Astrocyte (in vitro differentiated cells and primary cell): ENCODE results near the gene IGF2BP3. TPM values are rescaled to one million over a fixed set of nuclear protein-coding genes. Genes with fewer than 3 reads are reported as not detected.
"Not testable (repeated sequence)": the region's sequence is repeated elsewhere in the genome, so short reads cannot be mapped to it uniquely, and the experiment has no call there.

Experiments
- DNase-seq: peaks from one replicate; pipeline ENCODE4 v3.0.0-alpha.2; 2010; ENCODE audit warnings: low read depth
- FAIRE-seq: peaks from 2 replicates; lab custom pipeline; 2011; peaks lifted over from hg19 to GRCh38; lab: Jason Lieb, UNC
- H2AFZ ChIP-seq: 2 replicates; pipeline ENCODE4 v1.6.0; 2012; ENCODE audit warnings: low read depth, low read length, inconsistent platforms
- H3K27ac ChIP-seq: 2 replicates; pipeline ENCODE4 v1.5.1; 2011; ENCODE audit warnings: low read depth, low read length, inconsistent platforms
- H3K27me3 ChIP-seq: 2 replicates; pipeline ENCODE4 v1.6.0; 2011; ENCODE audit warnings: low read length, inconsistent platforms; ENCODE audit not compliant: insufficient read depth
- H3K36me3 ChIP-seq: 2 replicates; pipeline ENCODE4 v1.5.1; 2011; ENCODE audit warnings: low read length, inconsistent platforms; ENCODE audit not compliant: insufficient read depth
- H3K4me1 ChIP-seq: 2 replicates; pipeline ENCODE4 v1.5.1; 2011; ENCODE audit warnings: low read length, inconsistent platforms; ENCODE audit not compliant: insufficient read depth
- H3K4me2 ChIP-seq: 2 replicates; pipeline ENCODE4 v1.6.0; 2012; ENCODE audit warnings: low read length, inconsistent platforms
- H3K4me3 ChIP-seq: 2 replicates; pipeline ENCODE4 v1.5.1; 2011; ENCODE audit warnings: low read depth, mild to moderate bottlenecking, low read length, inconsistent platforms; ENCODE audit not compliant: insufficient read depth
- H3K79me2 ChIP-seq: 2 replicates; pipeline ENCODE4 v1.6.0; 2012; ENCODE audit warnings: mild to moderate bottlenecking, low read length, inconsistent platforms; ENCODE audit not compliant: insufficient read depth
- H3K9ac ChIP-seq: 2 replicates; pipeline ENCODE4 v1.6.0; 2012; ENCODE audit warnings: mild to moderate bottlenecking, low read length, inconsistent platforms
- H3K9me3 ChIP-seq: 2 replicates; pipeline ENCODE4 v1.5.1; 2012; ENCODE audit warnings: low read depth, mild to moderate bottlenecking, low read length, inconsistent platforms; ENCODE audit not compliant: insufficient read depth
- H4K20me1 ChIP-seq: 2 replicates; pipeline ENCODE4 v1.6.0; 2012; ENCODE audit warnings: low read length, inconsistent platforms; ENCODE audit not compliant: insufficient read depth
- H3K27ac Mint-ChIP-seq: one replicate; pipeline ENCODE4 v1.8.0; 2021; ENCODE audit warnings: mild to moderate bottlenecking, mixed read lengths; ENCODE audit not compliant: unreplicated experiment
- H3K27me3 Mint-ChIP-seq: one replicate; pipeline ENCODE4 v1.8.0; 2021; ENCODE audit warnings: low read depth, mixed read lengths; ENCODE audit not compliant: unreplicated experiment
- H3K36me3 Mint-ChIP-seq: one replicate; pipeline ENCODE4 v1.8.0; 2021; ENCODE audit warnings: low read depth, mixed read lengths; ENCODE audit not compliant: unreplicated experiment
- H3K4me1 Mint-ChIP-seq: one replicate; pipeline ENCODE4 v1.8.0; 2021; ENCODE audit warnings: low read depth, mixed read lengths; ENCODE audit not compliant: unreplicated experiment
- H3K4me3 Mint-ChIP-seq: one replicate; pipeline ENCODE4 v1.8.0; 2021; ENCODE audit warnings: mild to moderate bottlenecking, moderate library complexity, mixed read lengths; ENCODE audit not compliant: unreplicated experiment
- H3K9me3 Mint-ChIP-seq: one replicate; pipeline ENCODE4 v1.8.0; 2021; ENCODE audit warnings: mild to moderate bottlenecking, mixed read lengths; ENCODE audit not compliant: unreplicated experiment
- CTCF ChIP-seq: IDR thresholded peaks from 2 replicates; pipeline ENCODE4 v1.5.1; 2011; ENCODE audit warnings: low read depth, mild to moderate bottlenecking, inconsistent platforms, low read length, moderate library complexity; ENCODE audit not compliant: insufficient read depth
- EZH2 ChIP-seq: IDR thresholded peaks from 2 replicates; pipeline ENCODE4 v1.6.1; 2012; ENCODE audit warnings: mild to moderate bottlenecking, low read length, inconsistent platforms; ENCODE audit not compliant: insufficient read depth
- total RNA-seq: library from RNA; stranded (reverse); gene quantifications from 2 replicates; pipeline ENCODE4 v1.2.1, GENCODE V29; 2021

IGF2BP3 gene
- total RNA-seq, 1 donor from 2014 or later: 79.5 TPM

GRCh38 chr7:23331132-23331531, 139.2 kb downstream of the IGF2BP3 start:
- TF ChIP-seq CTCF (no peak), EZH2 (no peak)
- no peaks in the 10 kb centered on the region for H3K27me3 Mint-ChIP-seq
- Histone ChIP-seq H3K27me3 (no peaks in the 10 kb centered on the region), H4K20me1 (peaks cover 4% of the 10 kb centered on the region), H3K79me2 (peaks cover 30% of the 10 kb centered on the region), H3K9me3 (no peaks in the 10 kb centered on the region), H3K4me1 (peaks cover 33% of the 10 kb centered on the region), H3K27ac (no peak overlapping the region), H3K4me3 (no peak overlapping the region), H3K4me2 (no peak overlapping the region), H2AFZ (no peak overlapping the region), H3K36me3 (peaks cover 6% of the 10 kb centered on the region), H3K9ac (no peak overlapping the region)
- peaks cover 28% of the 10 kb centered on the region for H3K36me3 Mint-ChIP-seq
- H3K4me3 Mint-ChIP-seq: no peak overlapping the region
- FAIRE-seq (no peak), DNase-seq (no peak)
- peaks cover 39% of the 10 kb centered on the region for H3K4me1 Mint-ChIP-seq
- H3K27ac Mint-ChIP-seq: no peak overlapping the region
- no peaks in the 10 kb centered on the region for H3K9me3 Mint-ChIP-seq

DNA sequence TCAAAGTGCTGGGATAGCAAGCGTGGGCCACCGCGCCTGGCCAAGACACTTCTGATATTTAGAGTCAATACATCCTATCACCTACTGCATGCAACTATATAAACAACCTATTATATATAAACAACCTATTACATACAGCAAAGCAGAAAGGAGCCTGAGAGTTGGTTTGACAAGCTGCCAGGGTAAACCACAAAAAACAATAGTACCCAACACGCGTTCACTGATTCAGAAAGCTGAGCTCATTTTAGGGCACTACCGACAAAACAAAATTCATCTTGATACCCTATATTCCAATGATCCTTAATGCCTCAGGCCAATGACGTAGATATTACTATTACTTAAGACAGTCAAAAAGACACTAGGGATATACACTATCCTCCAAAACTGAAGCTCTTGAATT, 154.9 kb downstream of the IGF2BP3 start:
- no peak for FAIRE-seq
- Histone ChIP-seq H3K4me2 (no peak overlapping the region), H3K9me3 (no peaks in the 10 kb centered on the region), H3K36me3 (peaks cover 58% of the 10 kb centered on the region), H4K20me1 (peaks cover 12% of the 10 kb centered on the region), H3K4me3 (no peak overlapping the region), H3K27me3 (no peaks in the 10 kb centered on the region), H3K4me1 (peaks cover 16% of the 10 kb centered on the region), H3K9ac (no peak overlapping the region), H3K79me2 (peaks cover 14% of the 10 kb centered on the region), H2AFZ (no peak overlapping the region), H3K27ac (no peak overlapping the region)
- DNase-seq: peak; percentile 47
- Mint-ChIP-seq H3K27ac (no peak overlapping the region), H3K36me3 (peaks cover 30% of the 10 kb centered on the region), H3K4me1 (peaks cover 7% of the 10 kb centered on the region), H3K27me3 (no peaks in the 10 kb centered on the region), H3K9me3 (no peaks in the 10 kb centered on the region), H3K4me3 (no peak overlapping the region)
- TF ChIP-seq CTCF (no peak), EZH2 (no peak)

DNA sequence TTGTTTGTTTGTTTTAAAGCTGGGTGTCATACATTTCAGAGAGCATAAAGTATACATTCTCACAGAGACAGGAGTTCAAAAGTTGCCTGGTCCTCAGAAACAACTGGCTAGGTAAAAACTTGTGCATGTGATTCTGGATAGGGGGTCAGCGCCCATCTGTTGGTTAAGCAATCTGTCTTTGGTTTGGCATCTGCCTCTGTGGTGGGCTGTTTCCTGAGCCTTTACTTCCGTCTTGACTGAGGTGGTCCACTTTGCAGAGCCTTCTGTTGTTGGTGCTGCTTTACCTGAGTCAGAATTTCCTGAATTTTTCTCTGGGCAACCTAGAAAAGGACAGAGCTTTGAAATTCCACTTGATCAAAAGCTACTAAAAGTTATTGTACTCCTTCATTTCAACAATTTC, 158.2 kb downstream of the IGF2BP3 start:
- H3K9me3 Mint-ChIP-seq, FAIRE-seq, H3K27me3 Mint-ChIP-seq: not testable (repeated sequence)

More for the DNA sequence above, 158.2 kb downstream of the IGF2BP3 start:
- H3K79me2 ChIP-seq: peaks cover 26% of the 10 kb centered on the region
- H3K27ac Mint-ChIP-seq, H3K4me1 Mint-ChIP-seq, H3K4me3 Mint-ChIP-seq, H2AFZ ChIP-seq, H3K4me3 ChIP-seq, H3K9ac ChIP-seq, H3K27ac ChIP-seq, DNase-seq, H3K9me3 ChIP-seq, H3K27me3 ChIP-seq, H3K4me2 ChIP-seq: not testable (repeated sequence)
- H3K4me1 ChIP-seq: peaks cover 16% of the 10 kb centered on the region
- H3K36me3 Mint-ChIP-seq: peaks cover 12% of the 10 kb centered on the region
- H4K20me1 ChIP-seq: peaks cover 28% of the 10 kb centered on the region
- peaks cover 54% of the 10 kb centered on the region for H3K36me3 ChIP-seq
